Peyer's patch (tissue), 4 donors: Measurements from ENCODE around the gene FAF2.

Source experiments
- CTCF ChIP-seq, 6 experiments: fragments of 450-650 bp in 4 of 6; fragments of 200-600 bp in 2 of 6; sonication (generic) in 1 of 6; IDR thresholded peaks; one replicate each; pipeline ENCODE4 v1.5.1; 2017 to 2019; ENCODE audit warnings: antibody characterized with exemption in 6 of 6, mild to moderate bottlenecking in 3 of 6, moderate library complexity in 1 of 6
- POLR2A ChIP-seq, 2 donors: fragments of 450-650 bp; IDR thresholded peaks; one replicate each; pipeline ENCODE4 v1.5.1; 2017; ENCODE audit warnings: antibody characterized with exemption in 2 of 2, mild to moderate bottlenecking in 2 of 2, moderate library complexity in 2 of 2

GRCh38 chr5:176485176-176485575, 37.0 kb downstream of the FAF2 start:
- no peak for TF ChIP-seq CTCF (IDR thresholded peaks at IDR 0.05)
- no peak for TF ChIP-seq POLR2A (IDR thresholded peaks at IDR 0.05)
